ENCODE results near the gene CHPF2.
A peak's percentile ranks its signal among the peaks of the same experiment; 100 is the strongest.

CHPF2 gene

DNA sequence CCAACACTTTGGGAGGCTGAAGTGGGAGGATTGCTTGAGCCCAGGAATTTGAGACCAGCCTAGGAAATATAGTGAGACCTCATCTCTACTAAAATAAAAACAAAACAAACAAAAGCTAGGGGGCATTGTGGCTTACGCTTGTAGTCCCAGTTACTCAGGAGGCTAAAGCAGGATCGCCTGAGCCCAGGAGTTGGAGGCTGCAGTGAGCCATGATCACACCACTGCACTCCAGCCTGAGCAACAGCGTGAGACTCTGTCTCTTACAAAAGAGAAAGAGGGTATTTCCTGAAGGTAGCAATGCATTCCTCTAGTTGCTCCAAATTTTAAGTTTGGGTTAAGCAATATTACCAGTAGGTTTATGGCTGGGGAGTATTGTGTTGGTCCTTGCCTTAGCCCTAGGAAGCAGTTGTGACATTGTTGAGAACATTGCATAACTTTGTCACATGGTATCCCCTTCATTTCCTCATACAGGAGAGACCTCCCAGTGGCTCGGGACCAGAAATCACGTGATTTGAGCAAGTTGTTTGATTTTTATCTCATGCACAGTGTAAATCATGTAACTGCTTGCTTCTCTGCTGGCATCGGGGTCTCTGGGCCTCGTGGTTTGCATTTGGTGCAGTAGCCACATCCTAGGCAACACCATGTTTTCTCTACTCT is 39.5 kb downstream of the CHPF2 start:
- DNase-seq, result peak; percentile 88 to 90

DNA sequence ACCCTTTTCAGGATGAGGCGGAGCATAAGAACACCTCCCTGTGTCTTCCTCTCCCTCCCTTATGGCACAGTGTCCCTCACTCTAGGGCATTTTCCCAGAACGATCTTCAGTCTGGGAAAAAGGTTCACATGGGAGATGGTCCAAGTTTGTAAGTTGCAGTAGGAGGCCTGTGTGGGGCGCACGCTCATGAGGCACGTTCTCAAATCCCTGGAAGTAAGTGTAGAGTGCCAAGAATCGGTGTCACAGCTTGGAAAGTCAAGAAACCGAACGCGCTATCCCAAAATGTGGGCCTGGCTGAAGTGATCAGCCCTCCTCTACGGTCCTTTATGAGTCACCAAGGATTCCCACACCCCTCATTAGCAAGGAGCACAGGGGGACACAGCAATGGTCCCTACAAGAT is 40.1 kb downstream of the CHPF2 start:
- DNase-seq, result no peak

DNA sequence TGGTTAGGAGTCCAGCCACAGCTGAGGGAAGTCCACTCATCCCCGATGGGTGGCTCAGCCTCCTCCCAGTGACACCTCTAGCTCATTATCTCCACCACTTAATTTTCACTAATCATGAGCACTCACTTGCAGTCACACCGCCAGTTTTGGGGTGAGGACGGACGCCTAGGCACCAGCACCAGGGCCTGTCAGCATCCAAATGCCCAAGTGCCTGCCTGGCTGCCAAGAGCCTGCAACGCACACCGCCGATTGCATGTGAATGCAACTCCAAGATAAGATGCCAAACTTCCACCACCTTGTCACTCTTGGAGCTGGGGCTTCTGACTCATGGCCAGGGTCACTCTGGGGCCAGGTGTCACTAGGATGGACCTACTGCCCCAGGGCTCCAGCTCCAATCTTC is 40.6 kb downstream of the CHPF2 start:
- DNase-seq, result no peak

DNA sequence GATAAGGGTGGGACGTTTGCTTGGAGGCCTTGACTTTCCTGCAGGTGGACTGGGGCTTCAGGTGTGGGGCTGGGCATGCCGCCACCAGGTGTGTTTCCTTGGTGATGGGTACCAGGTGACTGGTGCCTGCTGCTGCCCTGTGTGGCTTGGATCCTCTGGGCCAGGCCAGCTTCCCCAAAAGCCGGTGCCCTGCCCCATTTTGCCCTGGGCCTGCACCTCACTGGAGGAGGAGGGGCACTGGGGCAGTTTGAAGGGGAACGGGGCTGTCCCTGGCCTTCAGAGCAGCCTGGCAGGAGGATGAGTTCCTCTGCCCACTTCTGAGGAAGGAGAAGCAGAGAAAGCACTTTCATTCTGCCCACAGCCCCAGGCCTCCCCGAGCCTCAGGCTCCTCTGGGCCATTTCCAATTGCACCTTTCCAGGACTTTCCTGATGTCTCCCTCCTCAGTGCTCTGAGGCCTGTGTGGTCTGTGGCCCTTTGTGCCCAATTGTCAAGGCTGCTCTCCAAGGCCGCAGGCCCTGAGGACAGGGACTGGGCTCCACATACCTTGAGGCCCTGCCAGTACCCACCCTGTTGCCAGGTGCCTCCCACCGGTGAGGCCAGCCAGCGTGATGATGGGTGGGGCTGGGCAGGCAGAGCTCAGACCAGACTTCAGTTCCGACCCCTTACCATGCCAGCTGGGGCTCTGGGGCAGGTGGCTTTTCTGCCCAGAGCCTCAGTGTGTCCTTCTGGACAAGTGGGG is 41.5 kb downstream of the CHPF2 start:
- DNase-seq, result no peak

DNA sequence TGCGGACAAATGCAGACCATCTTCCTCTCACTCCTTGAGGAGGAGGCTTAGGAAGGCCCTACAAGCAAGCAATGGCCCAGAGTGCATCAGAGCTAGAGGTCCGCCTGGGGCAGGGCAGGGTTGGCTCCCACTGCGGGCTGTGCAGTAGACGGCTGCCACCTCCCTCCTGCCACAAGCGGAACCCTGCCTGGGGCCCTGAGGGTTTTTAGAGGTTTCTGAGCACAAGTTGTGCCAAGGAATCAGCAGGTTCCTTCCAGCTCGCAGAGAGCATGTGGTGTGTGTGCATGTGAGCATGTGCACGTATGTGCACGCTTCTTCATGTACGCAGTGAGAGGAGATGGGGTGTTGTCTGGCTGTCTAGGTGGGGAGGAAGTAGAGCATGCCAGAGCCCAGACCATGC is 42.1 kb downstream of the CHPF2 start:
- no peak for DNase-seq

DNA sequence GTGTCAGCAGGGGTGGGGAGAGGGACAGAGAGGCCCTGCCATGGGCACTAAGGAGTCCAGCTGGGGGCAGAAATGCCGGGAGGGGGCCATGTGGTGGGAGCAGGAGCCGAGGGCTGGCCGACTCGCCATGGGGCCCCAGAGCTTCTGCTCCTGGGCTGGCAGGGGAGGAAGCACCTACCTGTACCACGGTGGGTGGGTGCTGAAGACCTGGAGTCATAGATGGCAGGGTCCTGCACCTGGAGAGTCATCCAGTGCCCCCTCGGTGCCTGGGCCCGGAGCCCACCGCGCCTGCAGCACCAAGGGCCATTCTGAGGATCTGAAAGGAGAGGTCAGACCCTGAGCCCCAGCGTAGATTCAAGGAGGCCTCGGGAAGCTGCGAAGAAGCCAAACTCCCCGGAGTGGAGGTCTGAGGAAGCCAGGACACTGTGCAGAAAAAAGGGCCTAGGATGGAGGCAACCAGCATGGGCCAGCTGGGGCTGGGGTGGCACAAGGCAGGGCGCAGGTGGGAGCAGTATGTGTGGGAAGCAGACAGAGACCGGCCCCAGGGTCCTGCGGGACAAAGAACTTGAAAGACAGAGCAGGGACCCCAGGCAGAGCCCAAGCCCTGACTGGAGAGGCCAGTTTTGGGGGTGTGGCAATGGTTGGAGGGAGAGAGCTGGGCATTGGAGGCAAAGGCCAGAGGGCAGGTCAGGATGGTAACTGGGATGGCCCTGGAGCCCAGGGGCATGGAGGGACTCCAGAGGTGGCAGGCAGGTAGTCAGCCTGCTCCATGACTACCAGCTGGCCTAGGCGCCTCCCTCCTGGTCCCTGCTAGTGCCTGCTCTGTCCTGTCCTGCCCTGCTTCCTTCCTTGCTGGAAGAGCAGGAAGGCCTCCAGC is 42.9 kb downstream of the CHPF2 start:
- DNase-seq, result no peak

DNA sequence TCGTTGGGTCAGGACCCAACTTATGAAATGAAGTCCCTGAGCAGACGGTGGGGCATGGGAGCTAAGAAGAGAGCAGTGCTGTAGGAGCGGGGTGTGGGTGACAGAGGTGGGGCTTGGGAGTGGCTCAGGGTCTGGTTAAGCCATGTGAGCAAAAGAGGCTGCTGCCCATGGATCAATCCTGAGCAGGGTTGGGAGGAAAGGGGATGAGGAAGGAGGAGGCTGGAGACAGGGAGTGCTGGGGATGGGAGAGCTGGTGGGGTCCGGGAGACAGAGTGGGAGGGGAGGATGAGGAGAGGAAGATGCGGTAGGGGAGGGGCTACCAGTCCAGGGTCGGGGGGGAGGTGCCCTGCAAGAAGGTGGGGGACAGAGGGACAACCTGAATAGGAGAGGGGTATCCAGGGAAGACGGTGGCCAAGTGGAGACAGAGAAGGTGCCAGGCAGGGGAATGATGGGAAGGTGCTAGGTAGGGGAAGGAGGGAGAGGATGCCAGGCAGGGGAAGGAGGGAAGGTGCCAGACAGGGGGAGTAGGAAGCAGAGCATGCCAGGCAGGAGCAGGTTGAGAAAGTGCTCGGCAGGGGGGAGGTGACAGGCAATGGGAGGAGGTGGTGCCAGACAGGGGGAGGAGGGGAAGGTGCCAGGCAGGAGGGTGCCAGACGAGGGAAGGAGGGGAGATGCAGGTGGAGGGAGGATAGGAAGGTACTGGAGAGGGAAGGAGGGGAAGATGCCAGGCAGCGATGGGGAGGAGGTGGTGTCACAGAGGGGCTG is 43.7 kb downstream of the CHPF2 start:
- DNase-seq, result no peak

DNA sequence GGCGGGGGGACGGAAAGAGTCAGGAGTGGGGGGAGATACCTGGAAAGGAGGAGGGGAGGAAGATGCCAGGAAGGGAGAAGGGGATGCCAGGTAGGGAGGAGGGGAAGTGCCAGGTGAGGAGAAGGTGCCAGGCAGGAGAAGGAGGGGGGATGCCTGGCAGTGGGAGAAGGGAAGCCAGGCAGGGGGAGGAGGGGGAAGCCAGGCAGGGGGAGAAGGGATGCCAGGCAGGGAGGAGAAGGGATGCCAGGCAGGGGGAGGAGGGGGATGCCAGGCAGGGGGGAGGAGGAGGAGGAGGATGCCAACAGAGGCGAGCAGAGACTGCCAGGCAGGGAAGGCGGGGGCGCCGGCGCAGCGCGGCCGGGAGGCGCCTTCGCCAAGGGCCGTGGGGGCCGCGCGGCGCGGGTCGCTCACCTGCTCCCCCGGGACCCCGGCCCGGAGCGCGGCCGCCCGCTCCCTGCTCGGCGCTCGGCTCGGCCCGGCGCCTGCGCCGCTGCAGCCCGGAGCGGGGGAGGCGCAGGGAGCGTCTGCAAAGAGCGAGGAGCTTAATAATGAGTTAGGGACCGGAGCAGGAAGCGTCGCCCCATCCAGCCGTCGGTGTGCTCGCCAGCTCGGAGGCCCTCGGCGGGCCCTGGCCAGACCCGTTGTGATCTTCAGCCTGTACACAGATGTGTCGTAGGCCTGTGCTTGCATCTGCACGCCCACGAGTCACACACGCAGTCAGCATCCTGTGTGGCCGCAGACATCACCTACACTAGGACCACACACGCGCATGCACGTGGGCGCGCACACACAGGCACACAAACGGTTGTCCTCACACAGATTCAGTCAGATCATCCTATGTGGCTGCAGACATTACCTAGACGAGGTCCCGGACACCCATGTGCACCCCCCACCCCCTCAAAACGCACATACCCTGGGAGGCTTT is 44.6 kb downstream of the CHPF2 start:
- DNase-seq, result peak; percentile 57 to 81

DNA sequence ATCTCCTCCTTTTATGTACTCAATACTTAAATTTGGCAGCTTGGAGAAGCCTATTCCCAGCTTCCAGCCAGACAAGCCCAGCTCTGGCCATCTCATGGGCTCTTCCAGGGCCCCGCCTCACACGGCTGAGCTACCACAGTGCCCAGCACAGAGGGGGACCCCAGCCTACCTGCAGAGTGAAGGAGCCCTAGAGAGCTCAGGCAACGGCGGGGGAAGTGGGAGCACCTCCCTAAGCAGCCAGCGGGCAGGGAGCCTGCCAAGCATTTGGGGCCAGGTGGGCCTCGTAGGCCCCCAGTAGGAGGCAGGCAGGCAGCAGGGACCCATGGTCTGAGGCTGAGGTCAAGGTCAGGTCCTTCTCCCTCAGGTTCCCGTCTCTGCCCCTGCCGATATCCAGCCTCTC is 45.3 kb downstream of the CHPF2 start:
- no peak for DNase-seq

DNA sequence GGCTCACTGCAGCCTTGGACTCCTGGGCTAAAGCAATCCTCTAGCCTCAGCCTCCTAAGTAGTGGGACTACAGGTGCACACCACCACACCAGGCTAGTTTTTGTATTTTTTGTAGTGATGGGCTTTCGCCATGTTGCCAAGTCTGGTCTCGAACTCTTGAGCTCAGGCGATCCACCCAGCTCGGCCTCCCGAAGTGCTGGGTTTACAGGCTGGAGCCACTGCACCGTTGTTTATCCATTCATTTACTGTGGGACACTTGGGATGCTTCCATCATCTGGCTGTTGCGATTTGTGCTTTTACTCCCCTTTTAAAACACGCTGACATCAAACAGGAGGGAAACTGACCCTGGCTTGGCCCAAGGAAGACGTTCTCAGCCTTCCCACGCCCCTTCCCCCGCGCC is 46.7 kb downstream of the CHPF2 start:
- DNase-seq, result no peak

DNA sequence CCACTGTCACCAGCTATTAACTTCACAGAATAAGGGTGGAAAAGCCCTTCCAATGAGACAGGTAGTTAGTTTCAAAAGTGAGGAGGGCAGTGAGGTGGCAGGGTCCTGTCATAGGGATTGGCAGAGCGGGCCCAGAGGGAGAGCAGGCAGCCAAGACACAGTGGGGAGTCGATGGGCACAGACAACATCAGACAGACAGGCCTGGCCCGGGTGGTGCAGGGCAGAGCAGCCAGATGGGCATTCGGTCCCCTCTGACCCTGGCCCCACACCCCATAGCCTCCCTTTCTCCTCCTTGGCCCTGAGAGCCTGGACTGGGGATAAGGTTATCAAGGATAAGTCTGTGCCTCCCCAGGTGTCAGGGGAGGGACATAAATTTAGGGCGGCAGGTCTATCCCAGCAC is 47.6 kb downstream of the CHPF2 start:
- no peak for DNase-seq

DNA sequence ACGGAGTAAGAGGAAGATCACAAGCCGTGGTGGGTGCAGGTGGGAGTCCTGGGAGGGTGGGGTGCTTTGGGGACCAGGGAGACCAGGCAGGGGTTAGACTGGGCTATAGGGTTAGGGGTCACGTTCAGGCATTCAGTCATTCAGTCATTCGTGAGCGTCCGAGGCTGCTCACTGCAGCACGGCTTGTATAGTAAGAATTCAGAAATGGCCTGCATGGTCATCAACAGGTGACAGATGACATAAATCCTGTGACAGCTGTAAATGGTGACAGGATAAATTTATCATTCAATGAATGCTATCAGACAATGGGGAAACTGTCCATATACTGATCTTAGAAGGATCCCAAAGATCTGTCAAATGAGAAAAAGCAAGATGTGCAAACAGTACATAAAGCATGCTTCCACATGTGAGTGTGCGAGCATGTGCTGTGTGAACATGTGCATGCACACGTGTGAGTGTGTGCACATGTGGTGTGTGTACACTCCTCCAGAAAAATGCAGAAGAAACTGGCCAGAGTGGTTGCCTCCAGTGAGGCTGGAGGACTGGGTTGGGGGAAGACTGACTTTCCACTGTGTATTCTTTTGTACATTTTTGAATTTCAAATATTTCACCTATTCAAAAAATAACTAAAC is 48.2 kb downstream of the CHPF2 start:
- DNase-seq, result no peak

DNA sequence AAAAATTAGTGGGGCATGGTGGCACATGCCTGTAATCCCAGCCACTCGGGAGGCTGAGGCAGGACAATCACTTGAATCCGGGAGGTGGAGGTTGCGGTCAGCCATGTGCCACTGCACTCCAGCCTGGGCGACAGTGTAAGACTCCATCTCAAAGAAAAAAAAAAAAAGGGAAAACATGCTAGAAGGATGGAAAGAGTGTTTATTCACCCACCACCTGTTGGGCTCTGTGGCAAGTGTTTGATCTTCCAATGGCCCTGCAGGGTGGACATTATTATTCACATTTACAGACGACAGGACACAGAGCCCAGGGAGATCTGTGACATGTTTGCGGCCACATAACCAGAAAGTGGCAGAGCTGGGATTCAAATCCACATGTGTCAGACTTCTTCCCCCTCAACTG is 49.4 kb downstream of the CHPF2 start:
- no peak for DNase-seq

DNA sequence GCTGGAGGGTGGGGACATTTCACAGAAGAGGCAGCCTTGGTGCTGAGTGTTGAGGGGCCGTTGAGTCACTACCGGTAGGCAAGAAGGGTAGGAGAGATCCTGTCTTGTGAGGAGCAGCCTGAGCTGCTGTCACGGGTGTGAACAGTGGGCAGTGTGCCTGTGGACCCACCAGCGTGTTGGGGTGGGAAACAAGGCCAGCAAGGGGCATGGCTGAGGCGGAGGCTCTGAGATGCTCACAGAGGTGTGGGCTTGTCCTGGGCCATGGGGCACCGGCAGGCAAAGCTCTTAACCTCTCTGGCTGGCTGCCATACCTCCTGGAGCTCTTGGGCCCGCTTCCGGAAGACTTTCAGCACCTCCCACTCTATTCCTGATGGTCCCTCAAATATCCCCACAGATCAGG is 49.8 kb downstream of the CHPF2 start:
- no peak for DNase-seq

DNA sequence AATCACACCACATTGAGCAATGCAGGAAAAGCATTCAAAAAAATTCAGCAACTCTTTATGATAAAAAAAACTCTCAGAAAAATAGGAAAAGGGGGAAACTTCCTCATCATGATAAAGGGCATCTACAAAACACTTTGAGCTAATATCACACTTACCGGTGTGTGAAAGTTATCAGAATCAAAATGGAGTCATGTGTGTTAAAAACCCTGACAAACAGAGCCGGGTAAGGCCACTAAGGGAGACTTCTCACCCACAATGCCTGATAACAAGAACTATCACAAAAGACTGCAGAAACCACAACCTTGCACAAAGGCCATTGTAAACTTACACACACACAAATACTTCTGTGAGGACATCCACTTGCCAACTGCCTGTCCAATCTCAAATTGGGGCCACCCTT is 51.0 kb downstream of the CHPF2 start:
- DNase-seq, result no peak

DNA sequence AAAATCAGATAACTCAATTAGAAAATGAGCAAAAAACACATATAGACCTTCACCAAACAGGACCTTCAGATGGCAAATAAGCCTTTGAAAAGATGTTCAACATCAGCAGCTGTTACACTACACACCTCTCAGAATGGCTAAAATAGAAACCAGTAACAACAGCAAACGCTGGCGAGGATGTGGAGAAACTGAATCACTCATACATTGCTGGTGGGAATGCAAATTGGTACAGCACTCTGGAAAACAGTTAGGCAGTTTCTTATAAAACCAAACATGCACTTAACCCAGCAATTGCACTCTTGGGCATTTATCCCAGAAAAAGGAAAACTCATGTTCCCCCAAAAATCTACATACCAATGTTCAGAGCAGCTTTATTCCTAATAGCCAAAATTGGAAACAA is 53.9 kb downstream of the CHPF2 start:
- DNase-seq, result no peak

Measured in Kasumi-1 (cell line).